Type B pancreatic cell (in vitro differentiated cells): ENCODE results near the gene GTF3C1. TPM values are rescaled to one million over a fixed set of nuclear protein-coding genes. Genes with fewer than 3 reads are reported as not detected.
A peak's percentile ranks its signal among the peaks of the same experiment; 100 is the strongest.
"Not testable (repeated sequence)": the region's sequence is repeated elsewhere in the genome, so short reads cannot be mapped to it uniquely, and the experiment has no call there.

Experiments
- DNase-seq: peaks from one replicate; pipeline ENCODE4 v3.0.0; 2021; ENCODE audit warnings: mixed read lengths; ENCODE audit not compliant: unreplicated experiment; ENCODE audit errors: extremely low spot score
- H3K27ac Mint-ChIP-seq: 2 replicates; pipeline ENCODE4 v1.8.0; 2021; ENCODE audit warnings: mild to moderate bottlenecking, mixed read lengths
- H3K27me3 Mint-ChIP-seq: 2 replicates; pipeline ENCODE4 v1.8.0; 2021; ENCODE audit warnings: mixed read lengths
- H3K36me3 Mint-ChIP-seq: 2 replicates; pipeline ENCODE4 v1.8.0; 2021; ENCODE audit warnings: mixed read lengths
- H3K4me1 Mint-ChIP-seq: one replicate; pipeline ENCODE4 v1.8.0; 2021; ENCODE audit warnings: mixed read lengths; ENCODE audit not compliant: unreplicated experiment
- H3K4me3 Mint-ChIP-seq: 2 replicates; pipeline ENCODE4 v1.8.0; 2021; ENCODE audit warnings: mild to moderate bottlenecking, mixed read lengths
- H3K9me3 Mint-ChIP-seq: 2 replicates; pipeline ENCODE4 v1.8.0; 2021; ENCODE audit warnings: mixed read lengths
- total RNA-seq: library from RNA; stranded (reverse); gene quantifications from 2 replicates; pipeline ENCODE4 v1.2.1, GENCODE V29; 2021; ENCODE audit warnings: low replicate concordance
- TF ChIP-seq, protein P1 (sequence below): fragments of 200-600 bp; sonication (generic); conservative IDR thresholded peaks from 2 replicates; pipeline ENCODE4 v1.5.0; 2021; ENCODE audit warnings: antibody characterized with exemption, mild to moderate bottlenecking

GTF3C1 gene
- total RNA-seq, 1 donor from 2014 or later: 94.5 TPM

DNA sequence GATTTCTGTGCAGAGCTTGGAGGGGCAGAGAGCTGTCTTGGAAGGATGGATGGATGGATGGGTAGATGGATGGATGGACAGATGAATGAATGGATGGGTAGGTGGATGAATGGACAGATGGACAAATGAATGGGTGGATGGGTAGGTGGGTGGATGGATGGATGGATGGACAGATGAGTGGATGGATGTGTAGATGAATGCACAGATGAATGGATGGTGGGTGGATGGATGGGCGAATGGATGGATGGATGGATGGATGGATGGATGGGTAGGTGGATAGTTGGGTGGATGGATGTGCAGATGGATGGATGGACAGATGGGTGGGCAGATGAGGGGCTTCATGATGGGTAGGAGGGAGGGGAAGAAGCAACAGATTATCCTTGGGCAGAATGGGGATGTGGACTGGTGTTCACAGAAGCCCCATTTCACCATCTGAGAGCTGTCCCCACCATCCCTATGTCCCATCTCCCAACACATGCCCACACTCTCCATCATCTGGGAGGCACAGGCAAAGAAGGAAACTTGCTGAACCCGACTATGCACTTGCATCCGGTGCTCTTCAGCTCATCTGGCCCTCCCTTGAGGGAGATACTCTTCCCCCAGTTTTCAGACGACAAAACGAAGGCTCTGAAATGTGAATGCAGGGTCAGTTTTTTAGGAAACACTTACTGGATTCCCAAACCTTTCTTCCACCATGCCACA, 90.6 kb downstream of the GTF3C1 start:
- Mint-ChIP-seq H3K27ac (peak overlapping the region; percentile 80), H3K36me3 (peaks cover 11% of the 10 kb centered on the region), H3K9me3 (no peaks in the 10 kb centered on the region), H3K4me1 (peaks cover 10% of the 10 kb centered on the region), H3K27me3 (no peaks in the 10 kb centered on the region), H3K4me3 (no peak overlapping the region)
- DNase-seq: no peak
- TF ChIP-seq, protein P1, sequence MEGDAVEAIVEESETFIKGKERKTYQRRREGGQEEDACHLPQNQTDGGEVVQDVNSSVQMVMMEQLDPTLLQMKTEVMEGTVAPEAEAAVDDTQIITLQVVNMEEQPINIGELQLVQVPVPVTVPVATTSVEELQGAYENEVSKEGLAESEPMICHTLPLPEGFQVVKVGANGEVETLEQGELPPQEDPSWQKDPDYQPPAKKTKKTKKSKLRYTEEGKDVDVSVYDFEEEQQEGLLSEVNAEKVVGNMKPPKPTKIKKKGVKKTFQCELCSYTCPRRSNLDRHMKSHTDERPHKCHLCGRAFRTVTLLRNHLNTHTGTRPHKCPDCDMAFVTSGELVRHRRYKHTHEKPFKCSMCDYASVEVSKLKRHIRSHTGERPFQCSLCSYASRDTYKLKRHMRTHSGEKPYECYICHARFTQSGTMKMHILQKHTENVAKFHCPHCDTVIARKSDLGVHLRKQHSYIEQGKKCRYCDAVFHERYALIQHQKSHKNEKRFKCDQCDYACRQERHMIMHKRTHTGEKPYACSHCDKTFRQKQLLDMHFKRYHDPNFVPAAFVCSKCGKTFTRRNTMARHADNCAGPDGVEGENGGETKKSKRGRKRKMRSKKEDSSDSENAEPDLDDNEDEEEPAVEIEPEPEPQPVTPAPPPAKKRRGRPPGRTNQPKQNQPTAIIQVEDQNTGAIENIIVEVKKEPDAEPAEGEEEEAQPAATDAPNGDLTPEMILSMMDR: no peak

DNA sequence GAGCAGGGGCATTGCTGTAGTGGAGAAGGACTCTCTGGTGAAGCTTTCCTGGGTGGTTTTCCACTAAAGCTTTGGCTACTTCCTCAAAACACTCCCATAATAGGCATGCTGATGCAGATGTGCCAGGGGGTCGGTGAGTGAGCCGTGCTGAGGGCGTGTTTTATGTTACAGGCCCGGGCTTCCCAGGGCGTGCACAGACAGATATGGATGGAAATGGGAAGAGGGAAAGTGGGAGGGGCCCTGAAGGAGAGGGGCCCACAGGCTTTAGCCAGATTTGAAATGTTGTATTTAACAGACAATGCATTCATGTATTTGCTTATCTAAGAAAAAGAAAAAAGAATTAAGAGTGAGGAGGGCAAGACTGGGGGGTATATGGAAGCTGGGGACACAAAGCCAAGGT, 91.5 kb downstream of the GTF3C1 start:
- H3K27ac Mint-ChIP-seq: peak overlapping the region; percentile 80
- TF ChIP-seq, protein P1: no peak
- no peak for DNase-seq
- no peaks in the 10 kb centered on the region for H3K27me3 Mint-ChIP-seq
- no peaks in the 10 kb centered on the region for H3K9me3 Mint-ChIP-seq
- peaks cover 10% of the 10 kb centered on the region for H3K4me1 Mint-ChIP-seq
- peaks cover 11% of the 10 kb centered on the region for H3K36me3 Mint-ChIP-seq
- peak overlapping the region; percentile 65 for H3K4me3 Mint-ChIP-seq

DNA sequence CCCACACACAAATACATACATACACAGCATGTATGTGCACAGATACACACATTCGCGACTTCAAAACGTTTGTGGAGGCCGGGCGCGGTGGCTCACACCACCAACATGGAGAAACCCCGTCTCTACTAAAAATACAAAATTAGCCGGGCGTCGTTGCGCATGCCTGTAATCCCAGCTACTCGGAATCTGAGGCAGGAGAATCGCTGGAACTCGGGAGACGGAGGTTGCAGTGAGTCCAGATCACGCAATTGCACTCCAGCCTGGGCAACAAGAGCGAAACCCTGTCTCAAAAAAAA, 92.2 kb downstream of the GTF3C1 start:
- not testable (repeated sequence) for H3K27me3 Mint-ChIP-seq, H3K4me3 Mint-ChIP-seq, H3K9me3 Mint-ChIP-seq, DNase-seq
- Mint-ChIP-seq H3K27ac (peak overlapping the region; percentile 81), H3K4me1 (peaks cover 10% of the 10 kb centered on the region), H3K36me3 (peaks cover 11% of the 10 kb centered on the region)

DNA sequence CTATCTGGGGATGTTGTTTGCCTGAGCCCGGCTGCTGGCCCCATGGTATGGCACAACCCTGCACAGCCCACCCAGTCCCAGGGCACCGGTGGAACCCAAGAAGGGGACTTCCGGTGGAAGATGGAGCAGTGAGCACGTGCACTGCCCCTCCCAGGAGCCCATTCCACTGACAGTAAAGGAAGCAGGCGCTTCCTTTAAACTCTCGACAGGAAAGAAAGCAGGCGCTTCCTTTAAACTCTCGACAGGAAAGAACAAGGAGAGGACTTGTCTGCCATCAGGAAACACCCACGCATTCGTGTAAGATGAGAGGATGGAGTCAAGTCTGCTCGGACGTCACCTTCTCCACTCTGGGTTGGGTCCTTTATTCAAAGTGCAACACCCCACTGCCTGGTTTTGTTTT, 94.0 kb downstream of the GTF3C1 start:
- Mint-ChIP-seq H3K27me3 (peaks cover 3% of the 10 kb centered on the region), H3K27ac (no peak overlapping the region)
- TF ChIP-seq, protein P1: no peak

DNA sequence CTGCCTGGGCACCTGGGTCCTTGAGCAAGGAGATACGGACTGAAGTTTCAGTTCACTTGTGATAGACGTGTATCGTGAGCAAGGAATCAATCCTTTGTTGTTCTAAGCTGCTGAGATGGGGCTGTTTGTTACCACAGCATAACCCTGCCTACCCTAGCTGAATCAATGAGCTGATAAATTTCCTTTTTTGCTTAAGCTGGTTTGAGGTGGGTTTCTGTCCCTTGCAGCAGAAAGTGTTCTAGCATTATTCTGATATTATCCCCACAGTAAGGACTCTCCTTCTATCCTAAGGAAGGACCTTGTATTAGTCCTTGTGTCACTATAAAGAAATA, 96.3 kb downstream of the GTF3C1 start:
- H3K9me3 Mint-ChIP-seq: no peaks in the 10 kb centered on the region
- H3K27me3 Mint-ChIP-seq: peaks cover 3% of the 10 kb centered on the region
- TF ChIP-seq, protein P1: no peak
- H3K27ac Mint-ChIP-seq: no peak overlapping the region
- H3K36me3 Mint-ChIP-seq: peaks cover 5% of the 10 kb centered on the region
- H3K4me3 Mint-ChIP-seq: no peak overlapping the region
- peaks cover 23% of the 10 kb centered on the region for H3K4me1 Mint-ChIP-seq
- no peak for DNase-seq

More for the DNA sequence above, 94.0 kb downstream of the GTF3C1 start:
- Mint-ChIP-seq H3K36me3 (peaks cover 11% of the 10 kb centered on the region), H3K4me3 (no peak overlapping the region), H3K4me1 (peaks cover 15% of the 10 kb centered on the region), H3K9me3 (no peaks in the 10 kb centered on the region)
- DNase-seq: no peak

DNA sequence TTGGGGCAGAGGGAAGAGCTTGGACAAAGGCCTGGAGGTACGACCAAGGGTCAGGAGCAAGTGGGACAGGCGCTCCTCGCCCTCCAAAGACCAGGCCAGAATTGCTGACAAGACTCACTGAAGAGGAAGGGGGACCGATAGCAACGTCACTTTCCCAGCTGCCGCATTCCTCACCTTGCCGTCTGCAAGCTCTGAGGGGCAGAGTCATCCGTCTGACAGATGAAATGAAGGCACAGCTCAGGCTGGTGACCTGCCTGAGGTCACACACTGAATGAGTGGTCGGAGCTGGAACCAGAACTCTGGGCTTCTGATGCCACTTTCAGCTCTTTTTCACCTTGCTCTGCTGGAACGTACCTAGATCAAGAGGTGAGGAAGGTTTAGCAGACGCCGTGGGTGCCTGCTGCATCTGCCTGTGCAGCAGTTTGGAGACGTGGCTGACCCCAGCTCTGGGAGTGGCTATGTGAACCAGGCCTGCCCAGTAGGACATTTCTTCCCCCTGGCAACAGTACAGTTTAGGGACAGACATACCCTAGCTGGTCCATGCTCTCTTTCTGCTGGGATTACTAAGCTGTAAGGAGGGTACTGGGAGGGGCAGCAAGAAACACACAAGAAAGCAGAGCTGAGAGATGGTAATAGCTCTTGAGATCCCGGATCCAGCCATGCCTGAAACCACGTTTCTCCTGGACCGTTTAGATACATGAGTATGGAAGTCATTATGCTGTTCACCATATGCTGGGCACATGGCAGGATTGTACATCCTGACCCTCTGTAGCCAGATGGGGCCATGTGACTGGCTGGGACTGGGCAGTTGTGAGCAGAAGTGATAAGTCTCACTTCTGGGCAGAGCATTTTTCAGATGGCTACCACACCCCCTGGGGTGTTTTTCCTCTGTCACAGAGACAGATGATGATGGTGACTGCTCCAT, 96.9 kb downstream of the GTF3C1 start:
- no peak overlapping the region for H3K27ac Mint-ChIP-seq
- H3K4me1 Mint-ChIP-seq: peaks cover 19% of the 10 kb centered on the region

More for the DNA sequence above, 96.9 kb downstream of the GTF3C1 start:
- Mint-ChIP-seq H3K27me3 (peaks cover 3% of the 10 kb centered on the region), H3K9me3 (no peaks in the 10 kb centered on the region), H3K36me3 (no peaks in the 10 kb centered on the region), H3K4me3 (no peak overlapping the region)
- TF ChIP-seq, protein P1: no peak
- DNase-seq: no peak
